Gastroesophageal sphincter (tissue), 4 donors: ENCODE data around the gene MYCN. TPM values are rescaled to one million over a fixed set of nuclear protein-coding genes. Genes with fewer than 3 reads are reported as not detected.

Experiments used
- ATAC-seq: fragments of 150-250 bp; one replicate; pipeline ENCODE4 v1.9.1; 2016; ENCODE audit warnings: mild to moderate bottlenecking, moderate library complexity
- H3K27ac ChIP-seq, 4 donors: fragments of 200-600 bp; sonication (generic) in 3 of 4; 1 replicate in 3 of 4; 2 replicates in 1 of 4; pipeline ENCODE4 v1.5.1; 2016 to 2019
- H3K27me3 ChIP-seq: fragments of 200-600 bp; sonication (generic); one replicate; pipeline ENCODE4 v1.5.1; 2019
- H3K36me3 ChIP-seq, 2 donors: fragments of 200-600 bp; sonication (generic); one replicate each; pipeline ENCODE4 v1.5.1; 2019; ENCODE audit warnings: control low read depth in 1 of 2
- H3K4me1 ChIP-seq, 3 donors: fragments of 200-600 bp; sonication (generic); 1 replicate in 2 of 3; 2 replicates in 1 of 3; pipeline ENCODE4 v1.5.1; 2016 to 2019; ENCODE audit warnings: control low read depth in 2 of 3
- H3K4me3 ChIP-seq, 2 donors: fragments of 200-600 bp; sonication (generic); one replicate each; pipeline ENCODE4 v1.5.1; 2019; ENCODE audit warnings: mild to moderate bottlenecking in 1 of 2, moderate library complexity in 1 of 2
- H3K9me3 ChIP-seq, 3 donors: fragments of 200-600 bp; sonication (generic); one replicate each; pipeline ENCODE4 v1.5.1; 2017 to 2019; ENCODE audit warnings: control low read depth in 2 of 3
- EP300 ChIP-seq: sonication (generic); formaldehyde crosslinking; IDR thresholded peaks from one replicate; pipeline ENCODE4 v1.6.1; 2017; ENCODE audit warnings: antibody characterized with exemption, mild to moderate bottlenecking
- POLR2A ChIP-seq, 2 donors: fragments of 450-650 bp; IDR thresholded peaks; one replicate each; pipeline ENCODE4 v1.6.1; 2017; ENCODE audit warnings: antibody characterized with exemption in 2 of 2, mild to moderate bottlenecking in 2 of 2, moderate library complexity in 1 of 2
- POLR2AphosphoS5 ChIP-seq: sonication (generic); formaldehyde crosslinking; IDR thresholded peaks from one replicate; pipeline ENCODE4 v1.6.1; 2017; ENCODE audit warnings: antibody characterized with exemption
- WGBS, 2 donors: methylation state at CpG; one replicate each; pipeline ENCODE4 v1.1.5; 2018; ENCODE audit warnings: low coverage in 1 of 2; 5-methylcytosine and 5-hydroxymethylcytosine counted together
- total RNA-seq, 4 donors: library from RNA; depleted of rRNA; stranded (reverse); fragments of >200 nt; gene quantifications; one replicate each; pipeline ENCODE4 v1.1.0, GENCODE V29; 2016
- TF ChIP-seq, protein P1 (sequence below), 4 experiments: fragments of 200-600 bp in 2 of 4; fragments of 450-650 bp in 2 of 4; sonication (generic) in 1 of 4; IDR thresholded peaks; one replicate each; pipeline ENCODE4 v1.5.1; 2017 to 2019; ENCODE audit warnings: antibody characterized with exemption in 4 of 4, mild to moderate bottlenecking in 2 of 4, moderate library complexity in 2 of 4

MYCN gene
- total RNA-seq, 4 donors from 2014 or later, result 0.13 to 0.46 (median 0.35) TPM; not detected in 1

DNA sequence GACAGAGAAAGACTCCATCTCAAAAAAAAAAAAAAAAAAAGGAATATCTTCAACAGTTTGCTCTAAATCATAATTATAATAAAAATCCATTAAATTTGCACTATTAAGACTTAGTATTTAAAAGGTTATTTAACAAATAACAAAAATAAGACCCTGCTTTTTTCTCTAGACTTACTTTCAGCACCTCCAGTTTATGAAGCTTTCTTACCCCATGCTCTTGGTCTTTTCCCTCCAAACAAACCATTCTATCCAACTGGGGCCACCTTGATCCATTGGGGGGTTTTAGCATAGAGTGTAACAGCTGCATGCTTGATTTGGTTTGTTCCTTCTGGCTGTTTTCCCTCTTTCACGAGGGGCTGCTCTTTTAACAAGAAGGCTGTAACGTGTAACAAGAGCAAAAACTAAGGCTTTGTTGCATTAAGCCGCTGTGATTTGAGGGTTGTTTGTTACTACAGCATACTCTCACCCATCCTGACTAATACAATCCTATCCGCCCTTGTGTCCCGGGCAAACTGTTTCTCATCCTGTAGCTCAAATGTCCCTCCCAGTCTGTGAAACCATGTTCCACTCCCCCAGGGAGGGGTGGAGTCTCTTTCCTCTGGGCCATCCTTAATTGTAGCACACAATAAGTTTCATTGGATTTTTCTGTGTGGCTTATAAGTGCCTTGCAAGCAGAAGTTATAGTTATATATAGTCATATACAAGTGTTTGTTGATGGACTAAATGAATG, 9.6 kb upstream of the MYCN start:
- H3K36me3 ChIP-seq, result no peaks in the 10 kb centered on the region
- WGBS, 2 donors, result 85 to 90% methylated on average over 5 of the region's 5 CpGs
- no peak for ATAC-seq
- TF ChIP-seq POLR2AphosphoS5 (no peak), EP300 (no peak), POLR2A (IDR thresholded peaks at IDR 0.05) (no peak)
- TF ChIP-seq, protein P1, sequence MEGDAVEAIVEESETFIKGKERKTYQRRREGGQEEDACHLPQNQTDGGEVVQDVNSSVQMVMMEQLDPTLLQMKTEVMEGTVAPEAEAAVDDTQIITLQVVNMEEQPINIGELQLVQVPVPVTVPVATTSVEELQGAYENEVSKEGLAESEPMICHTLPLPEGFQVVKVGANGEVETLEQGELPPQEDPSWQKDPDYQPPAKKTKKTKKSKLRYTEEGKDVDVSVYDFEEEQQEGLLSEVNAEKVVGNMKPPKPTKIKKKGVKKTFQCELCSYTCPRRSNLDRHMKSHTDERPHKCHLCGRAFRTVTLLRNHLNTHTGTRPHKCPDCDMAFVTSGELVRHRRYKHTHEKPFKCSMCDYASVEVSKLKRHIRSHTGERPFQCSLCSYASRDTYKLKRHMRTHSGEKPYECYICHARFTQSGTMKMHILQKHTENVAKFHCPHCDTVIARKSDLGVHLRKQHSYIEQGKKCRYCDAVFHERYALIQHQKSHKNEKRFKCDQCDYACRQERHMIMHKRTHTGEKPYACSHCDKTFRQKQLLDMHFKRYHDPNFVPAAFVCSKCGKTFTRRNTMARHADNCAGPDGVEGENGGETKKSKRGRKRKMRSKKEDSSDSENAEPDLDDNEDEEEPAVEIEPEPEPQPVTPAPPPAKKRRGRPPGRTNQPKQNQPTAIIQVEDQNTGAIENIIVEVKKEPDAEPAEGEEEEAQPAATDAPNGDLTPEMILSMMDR (IDR thresholded peaks at IDR 0.05), result no peak
- H3K27ac ChIP-seq, result no peak overlapping the region
- no peak overlapping the region for H3K4me3 ChIP-seq
- H3K4me1 ChIP-seq, result no peaks in the 10 kb centered on the region
- H3K9me3 ChIP-seq, result no peaks in the 10 kb centered on the region
- peaks cover 3% of the 10 kb centered on the region for H3K27me3 ChIP-seq

DNA sequence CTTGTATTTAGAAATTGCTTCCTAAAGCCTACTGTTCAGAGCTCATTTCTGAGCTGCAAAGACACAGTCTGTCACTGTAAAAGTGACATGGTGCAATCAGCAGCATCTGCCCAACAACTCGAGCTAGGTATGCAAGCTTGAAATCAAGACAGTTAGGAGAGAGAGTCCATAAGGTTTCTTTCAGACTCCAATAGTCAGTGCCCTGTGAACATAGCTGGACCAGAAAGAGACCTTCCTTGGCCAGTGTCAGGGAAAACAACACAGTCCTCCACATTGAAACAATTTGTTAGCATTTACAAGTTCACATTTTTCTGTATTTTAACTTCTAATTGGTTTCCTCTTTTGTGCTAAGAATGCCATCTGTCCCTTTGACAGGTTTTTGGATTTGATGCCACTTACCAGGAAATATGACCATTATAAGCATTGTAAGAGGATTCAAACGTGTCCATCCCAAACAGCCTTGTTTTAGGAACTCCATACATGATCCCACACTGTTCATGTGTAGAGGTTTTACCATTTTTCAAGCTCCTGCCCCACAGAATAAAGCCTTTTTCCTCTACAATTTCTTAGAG, 8.9 kb upstream of the MYCN start:
- no peak overlapping the region for H3K27ac ChIP-seq
- WGBS, 2 donors, result 25 to 31% methylated on average over 1 to 2 of the region's 2 CpGs
- H3K4me3 ChIP-seq, result no peak overlapping the region
- ATAC-seq, result no peak
- no peaks in the 10 kb centered on the region for H3K36me3 ChIP-seq
- no peaks in the 10 kb centered on the region for H3K9me3 ChIP-seq
- TF ChIP-seq EP300, result no peak
- TF ChIP-seq, protein P1 (IDR thresholded peaks at IDR 0.05), result no peak
- TF ChIP-seq POLR2AphosphoS5, result no peak
- TF ChIP-seq POLR2A (IDR thresholded peaks at IDR 0.05), result no peak
- no peaks in the 10 kb centered on the region for H3K4me1 ChIP-seq
- peaks cover 2% of the 10 kb centered on the region for H3K27me3 ChIP-seq

DNA sequence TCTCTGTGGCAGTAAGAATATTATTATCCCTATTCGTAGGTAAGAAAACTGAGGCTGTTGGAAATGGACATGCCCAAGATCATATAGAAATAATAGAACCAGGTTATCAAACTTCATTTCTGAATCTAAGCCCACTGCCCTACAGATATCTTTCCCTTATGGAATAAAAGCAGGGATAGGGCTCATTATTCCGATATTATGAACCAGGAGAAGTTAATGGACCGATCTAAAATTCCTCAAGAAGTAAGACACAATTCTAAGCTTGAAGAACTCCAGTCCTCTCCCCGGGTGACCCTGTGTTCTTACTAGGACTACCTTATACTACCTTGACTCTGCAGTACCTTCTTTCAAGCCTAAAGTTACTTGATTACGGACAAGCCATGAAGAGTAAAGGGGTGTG, 8.4 kb upstream of the MYCN start:
- TF ChIP-seq EP300, result no peak
- TF ChIP-seq, protein P1 (IDR thresholded peaks at IDR 0.05), result no peak
- TF ChIP-seq POLR2AphosphoS5, result no peak
- no peak for TF ChIP-seq POLR2A (IDR thresholded peaks at IDR 0.05)
- no peak for ATAC-seq
- WGBS, 2 donors, result 88 to 96% methylated on average over 4 to 5 of the region's 5 CpGs
- no peak overlapping the region for H3K27ac ChIP-seq
- no peak overlapping the region for H3K4me3 ChIP-seq
- H3K27me3 ChIP-seq, result no peaks in the 10 kb centered on the region
- H3K36me3 ChIP-seq, result no peaks in the 10 kb centered on the region
- H3K9me3 ChIP-seq, result no peaks in the 10 kb centered on the region
- no peaks in the 10 kb centered on the region for H3K4me1 ChIP-seq

DNA sequence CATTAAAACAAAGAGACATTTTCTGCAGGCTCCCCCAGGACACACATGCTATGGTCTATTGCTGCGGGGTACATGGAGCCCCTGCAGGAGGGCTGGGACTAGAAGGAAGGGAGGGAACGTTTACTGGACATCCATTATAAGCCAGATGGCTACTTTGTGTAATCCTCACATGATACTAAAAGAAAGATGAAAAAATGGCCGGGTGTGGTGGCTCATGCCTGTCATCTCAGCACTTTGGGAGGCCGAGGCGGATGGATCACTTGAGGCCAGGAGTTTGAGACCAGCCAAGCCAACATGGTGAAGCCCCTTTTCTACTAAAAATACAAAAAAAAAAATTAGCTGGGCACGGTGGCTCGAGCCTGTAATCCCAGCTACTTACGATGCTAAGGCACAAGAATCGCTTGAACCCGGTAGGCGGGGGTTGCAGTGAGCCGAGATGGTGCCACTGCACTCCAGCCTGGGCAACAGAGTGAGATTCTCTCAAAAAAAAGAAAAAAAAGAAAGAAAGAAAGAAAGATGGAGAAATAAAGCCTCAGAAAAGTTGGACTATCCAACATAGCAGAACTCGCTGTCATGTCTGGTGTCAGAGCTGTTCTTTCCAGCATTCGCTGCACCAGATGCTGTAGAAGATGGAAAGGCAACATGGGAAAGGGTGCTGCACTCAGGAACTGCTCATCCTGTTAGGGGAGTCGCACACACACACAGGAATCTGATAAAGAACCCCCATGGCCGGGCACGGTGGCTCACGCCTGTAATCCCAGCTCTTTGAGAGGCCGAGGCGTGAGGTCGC, 7.8 kb upstream of the MYCN start:
- H3K27ac ChIP-seq, result no peak overlapping the region
- WGBS, 2 donors, result 83 to 90% methylated on average over 16 to 18 of the region's 21 CpGs
- ATAC-seq, result no peak
- no peaks in the 10 kb centered on the region for H3K4me1 ChIP-seq
- no peaks in the 10 kb centered on the region for H3K36me3 ChIP-seq
- no peak for TF ChIP-seq POLR2A (IDR thresholded peaks at IDR 0.05)
- TF ChIP-seq, protein P1 (IDR thresholded peaks at IDR 0.05), result no peak
- no peak for TF ChIP-seq POLR2AphosphoS5
- no peak for TF ChIP-seq EP300
- no peaks in the 10 kb centered on the region for H3K27me3 ChIP-seq
- no peak overlapping the region for H3K4me3 ChIP-seq
- H3K9me3 ChIP-seq, result no peaks in the 10 kb centered on the region
